KMS-11 (cell line): Measurements from ENCODE around the gene PPM1E.
"Not testable (repeated sequence)": the region's sequence is repeated elsewhere in the genome, so short reads cannot be mapped to it uniquely, and the experiment has no call there.

Experiments
- H2AFZ ChIP-seq: fragments of 200-600 bp; sonication (generic); 2 replicates; pipeline ENCODE4 v1.6.1; 2016; ENCODE audit warnings: antibody characterized with exemption, mixed run types, low read depth
- H3K27ac ChIP-seq: fragments of 200-600 bp; sonication (generic); 2 replicates; pipeline ENCODE4 v1.6.1; 2016; ENCODE audit warnings: mild to moderate bottlenecking, mixed run types
- H3K27me3 ChIP-seq: fragments of 200-600 bp; sonication (generic); 2 replicates; pipeline ENCODE4 v1.6.1; 2017; ENCODE audit warnings: mild to moderate bottlenecking, low read depth, mixed run types, moderate library complexity; ENCODE audit not compliant: insufficient read depth
- H3K36me3 ChIP-seq: fragments of 200-600 bp; sonication (generic); 2 replicates; pipeline ENCODE4 v1.6.1; 2017; ENCODE audit warnings: mild to moderate bottlenecking, mixed run types; ENCODE audit not compliant: insufficient read depth
- H3K4me1 ChIP-seq: fragments of 200-600 bp; sonication (generic); 2 replicates; pipeline ENCODE4 v1.6.1; 2016; ENCODE audit warnings: mild to moderate bottlenecking, low read depth, mixed run types; ENCODE audit not compliant: poor library complexity, severe bottlenecking
- H3K4me2 ChIP-seq: fragments of 200-600 bp; sonication (generic); 2 replicates; pipeline ENCODE4 v1.7.0; 2016; ENCODE audit warnings: mild to moderate bottlenecking, mixed run types
- H3K4me3 ChIP-seq: fragments of 200-600 bp; sonication (generic); IDR thresholded peaks from 2 replicates; pipeline ENCODE4 v1.6.1; 2017; ENCODE audit warnings: low read depth, low read length, mixed read lengths; ENCODE audit not compliant: insufficient read depth
- H3K79me2 ChIP-seq: fragments of 200-600 bp; sonication (generic); 2 replicates; pipeline ENCODE4 v1.6.1; 2016; ENCODE audit warnings: low read depth, mixed run types; ENCODE audit not compliant: insufficient read depth
- H3K9ac ChIP-seq: fragments of 200-600 bp; sonication (generic); 2 replicates; pipeline ENCODE4 v1.6.1; 2016; ENCODE audit warnings: mild to moderate bottlenecking, mixed run types
- H4K20me1 ChIP-seq: fragments of 200-600 bp; sonication (generic); 2 replicates; pipeline ENCODE4 v1.6.1; 2016; ENCODE audit warnings: mild to moderate bottlenecking, mixed run types; ENCODE audit not compliant: insufficient read depth
- CTCF ChIP-seq: fragments of 200-600 bp; sonication (generic); conservative IDR thresholded peaks from 2 replicates; pipeline ENCODE4 v1.6.1; 2017; ENCODE audit warnings: low read depth, mild to moderate bottlenecking, antibody characterized with exemption, low read length, moderate library complexity, mixed read lengths

Gene PPM1E

GRCh38 chr17:58734811-58735210 is 20.8 kb upstream of the PPM1E start:
- no peak overlapping the region for H3K9ac ChIP-seq
- H2AFZ ChIP-seq = no peak overlapping the region
- no peaks in the 10 kb centered on the region for H4K20me1 ChIP-seq
- no peaks in the 10 kb centered on the region for H3K27me3 ChIP-seq
- H3K4me2 ChIP-seq = no peak overlapping the region
- no peaks in the 10 kb centered on the region for H3K79me2 ChIP-seq
- no peak overlapping the region for H3K27ac ChIP-seq
- no peaks in the 10 kb centered on the region; the same call in 1 of the 2 replicates for H3K36me3 ChIP-seq
- H3K4me3 ChIP-seq = no peak overlapping the region
- TF ChIP-seq CTCF = no peak
- peaks cover 8% of the 10 kb centered on the region for H3K4me1 ChIP-seq

GRCh38 chr17:58741121-58741625 is 14.5 kb upstream of the PPM1E start:
- Histone ChIP-seq H3K27ac (no peak overlapping the region), H3K4me3 (no peak overlapping the region), H4K20me1 (no peaks in the 10 kb centered on the region)

GRCh38 chr17:58747674-58748073 is 8.0 kb upstream of the PPM1E start:
- H4K20me1 ChIP-seq = no peaks in the 10 kb centered on the region
- H3K79me2 ChIP-seq = no peaks in the 10 kb centered on the region
- no peak overlapping the region for H3K4me3 ChIP-seq
- H3K4me1 ChIP-seq = no peaks in the 10 kb centered on the region
- no peaks in the 10 kb centered on the region for H3K36me3 ChIP-seq
- H3K9ac ChIP-seq = no peak overlapping the region
- no peak overlapping the region for H2AFZ ChIP-seq
- H3K27ac ChIP-seq = no peak overlapping the region
- no peaks in the 10 kb centered on the region for H3K27me3 ChIP-seq
- no peak overlapping the region for H3K4me2 ChIP-seq
- TF ChIP-seq CTCF = no peak

More at GRCh38 chr17:58741121-58741625, 14.5 kb upstream of the PPM1E start:
- Histone ChIP-seq H3K4me1 (peaks cover 5% of the 10 kb centered on the region), H3K27me3 (no peaks in the 10 kb centered on the region), H3K36me3 (no peaks in the 10 kb centered on the region), H3K9ac (no peak overlapping the region), H3K79me2 (no peaks in the 10 kb centered on the region), H3K4me2 (no peak overlapping the region), H2AFZ (no peak overlapping the region)
- no peak for TF ChIP-seq CTCF

- not testable (repeated sequence) for H3K27me3 ChIP-seq, H3K4me1 ChIP-seq, H3K4me3 ChIP-seq, H4K20me1 ChIP-seq, H3K27ac ChIP-seq, H3K36me3 ChIP-seq, H3K9ac ChIP-seq, H3K79me2 ChIP-seq, H3K4me2 ChIP-seq, H2AFZ ChIP-seq
Observed at GRCh38 chr17:58749627-58750026, 6.0 kb upstream of the PPM1E start.

GRCh38 chr17:58753026-58753425 is 2.6 kb upstream of the PPM1E start:
- no peak overlapping the region for H3K9ac ChIP-seq
- no peaks in the 10 kb centered on the region for H3K79me2 ChIP-seq
- peaks cover 16% of the 10 kb centered on the region for H3K27me3 ChIP-seq
- no peaks in the 10 kb centered on the region for H3K4me1 ChIP-seq
- TF ChIP-seq CTCF = no peak
- no peaks in the 10 kb centered on the region for H3K36me3 ChIP-seq
- H2AFZ ChIP-seq = no peak overlapping the region
- H3K27ac ChIP-seq = no peak overlapping the region
- H3K4me3 ChIP-seq = no peak overlapping the region
- H3K4me2 ChIP-seq = no peak overlapping the region
- no peaks in the 10 kb centered on the region for H4K20me1 ChIP-seq
